OCI-LY3 (cell line): ENCODE results near the gene TMEM178B.

Experiments used
- H2AFZ ChIP-seq: fragments of 200-600, 300-600 bp; shearing (Covaris generic); 2 replicates; pipeline ENCODE4 v1.6.0; 2014; ENCODE audit warnings: antibody characterized with exemption, low read depth, low read length
- H3K27ac ChIP-seq: fragments of 200-600, 300-600 bp; sonication (generic); 2 replicates; pipeline ENCODE4 v1.5.1; 2014; ENCODE audit warnings: mild to moderate bottlenecking, low read length, moderate library complexity, mixed read lengths
- H3K27me3 ChIP-seq: fragments of 200-600, 300-600 bp; sonication (generic); 2 replicates; pipeline ENCODE4 v1.6.1; 2014; ENCODE audit warnings: low read depth, low read length, mixed read lengths
- H3K36me3 ChIP-seq: fragments of 200-600, 300-600 bp; sonication (generic); replicated peaks from 2 replicates; pipeline ENCODE3; 2014; ENCODE audit warnings: low read depth, low read length, mixed read lengths
- H3K4me1 ChIP-seq: fragments of 300-600, 200-600 bp; sonication (generic); 2 replicates; pipeline ENCODE4 v1.6.1; 2014; ENCODE audit warnings: low read length, mixed read lengths
- H3K4me2 ChIP-seq: fragments of 200-600, 300-600 bp; sonication (generic); 2 replicates; pipeline ENCODE4 v1.6.1; 2014; ENCODE audit warnings: low read length, mixed read lengths
- H3K4me3 ChIP-seq: fragments of 300-600, 200-600 bp; sonication (generic); 2 replicates; pipeline ENCODE4 v1.5.1; 2014; ENCODE audit warnings: antibody characterized with exemption, mild to moderate bottlenecking, low read length, moderate library complexity
- H3K79me2 ChIP-seq: fragments of 300-600, 200-600 bp; shearing (Covaris generic); 2 replicates; pipeline ENCODE4 v1.6.1; 2014; ENCODE audit warnings: mild to moderate bottlenecking, low read length, mixed read lengths
- H3K9ac ChIP-seq: fragments of 300-600, 200-600 bp; shearing (Covaris generic); 2 replicates; pipeline ENCODE4 v1.6.0; 2014; ENCODE audit warnings: mild to moderate bottlenecking, low read length, moderate library complexity
- H3K9me3 ChIP-seq: fragments of 200-600, 300-600 bp; shearing (Covaris generic); 2 replicates; pipeline ENCODE4 v1.6.1; 2014; ENCODE audit warnings: low read length, mixed read lengths; ENCODE audit not compliant: insufficient read depth
- H4K20me1 ChIP-seq: fragments of 200-600, 300-600 bp; sonication (generic); 2 replicates; pipeline ENCODE4 v1.6.1; 2016; ENCODE audit warnings: low read length, mixed read lengths; ENCODE audit not compliant: insufficient read depth
- CTCF ChIP-seq: fragments of 200-600, 300-600 bp; sonication (generic); IDR thresholded peaks from 2 replicates; pipeline ENCODE4 v1.5.1; 2014; ENCODE audit warnings: antibody characterized with exemption, low read length, low read depth
- EZH2phosphoT487 ChIP-seq: fragments of 200-600 bp; shearing (Covaris generic); IDR thresholded peaks from 2 replicates; pipeline ENCODE4 v1.6.1; 2018; ENCODE audit warnings: antibody characterized with exemption, mixed run types, low read depth

TMEM178B gene

GRCh38 chr7:141389140-141389796 is 315.4 kb downstream of the TMEM178B start:
- Histone ChIP-seq H4K20me1 (no peaks in the 10 kb centered on the region), H3K9me3 (no peaks in the 10 kb centered on the region), H3K4me3 (no peak overlapping the region), H2AFZ (no peak overlapping the region), H3K36me3 (no peaks in the 10 kb centered on the region), H3K27me3 (no peaks in the 10 kb centered on the region), H3K79me2 (no peaks in the 10 kb centered on the region), H3K27ac (no peak overlapping the region), H3K4me1 (no peaks in the 10 kb centered on the region), H3K4me2 (no peak overlapping the region), H3K9ac (no peak overlapping the region)
- TF ChIP-seq EZH2phosphoT487, result no peak
- no peak for TF ChIP-seq CTCF

GRCh38 chr7:141390339-141390738 is 316.5 kb downstream of the TMEM178B start:
- Histone ChIP-seq H3K9ac (no peak overlapping the region), H3K27ac (no peak overlapping the region), H2AFZ (no peak overlapping the region), H3K4me1 (no peaks in the 10 kb centered on the region), H3K36me3 (no peaks in the 10 kb centered on the region), H3K4me3 (no peak overlapping the region), H3K9me3 (no peaks in the 10 kb centered on the region), H3K4me2 (no peak overlapping the region), H4K20me1 (no peaks in the 10 kb centered on the region), H3K79me2 (no peaks in the 10 kb centered on the region), H3K27me3 (no peaks in the 10 kb centered on the region)
- TF ChIP-seq EZH2phosphoT487, result no peak
- no peak for TF ChIP-seq CTCF

- no peaks in the 10 kb centered on the region for H3K27me3 ChIP-seq
- no peak overlapping the region for H3K4me3 ChIP-seq
- TF ChIP-seq EZH2phosphoT487 (no peak), CTCF (no peak)
- no peaks in the 10 kb centered on the region for H4K20me1 ChIP-seq
- H3K27ac ChIP-seq, result no peak overlapping the region
- H3K9ac ChIP-seq, result no peak overlapping the region
- H3K36me3 ChIP-seq, result no peaks in the 10 kb centered on the region
- H2AFZ ChIP-seq, result no peak overlapping the region
- H3K4me2 ChIP-seq, result no peak overlapping the region
- no peaks in the 10 kb centered on the region for H3K4me1 ChIP-seq
- H3K9me3 ChIP-seq, result no peaks in the 10 kb centered on the region
- H3K79me2 ChIP-seq, result no peaks in the 10 kb centered on the region
Measured at GRCh38 chr7:141393056-141393455, 319.2 kb downstream of the TMEM178B start.

- Histone ChIP-seq H3K9ac (no peak overlapping the region), H3K4me2 (no peak overlapping the region), H2AFZ (no peak overlapping the region), H3K27me3 (no peaks in the 10 kb centered on the region), H3K4me3 (no peak overlapping the region), H3K79me2 (no peaks in the 10 kb centered on the region), H3K36me3 (no peaks in the 10 kb centered on the region), H3K9me3 (no peaks in the 10 kb centered on the region), H3K4me1 (no peaks in the 10 kb centered on the region), H3K27ac (no peak overlapping the region), H4K20me1 (no peaks in the 10 kb centered on the region)
- no peak for TF ChIP-seq CTCF
- TF ChIP-seq EZH2phosphoT487, result no peak
Measured at GRCh38 chr7:141397236-141398163, 323.6 kb downstream of the TMEM178B start.
